Thyroid gland (tissue), 4 donors: ENCODE measurements around the gene SIAH3.

Source experiments
- POLR2A ChIP-seq, 2 donors: fragments of 450-650 bp; IDR thresholded peaks; one replicate each; pipeline ENCODE4 v1.6.1; 2017; ENCODE audit warnings: antibody characterized with exemption in 2 of 2, mild to moderate bottlenecking in 2 of 2, moderate library complexity in 1 of 2
- TF ChIP-seq, protein P1 (sequence below), 6 experiments: fragments of 200-600 bp in 3 of 6; fragments of 450-650 bp in 3 of 6; sonication (generic) in 3 of 6; IDR thresholded peaks; one replicate each; pipeline ENCODE4 v1.5.1; 2016 to 2019; ENCODE audit warnings: antibody characterized with exemption in 6 of 6, mild to moderate bottlenecking in 2 of 6, inconsistent platforms in 1 of 6, moderate library complexity in 1 of 6

DNA sequence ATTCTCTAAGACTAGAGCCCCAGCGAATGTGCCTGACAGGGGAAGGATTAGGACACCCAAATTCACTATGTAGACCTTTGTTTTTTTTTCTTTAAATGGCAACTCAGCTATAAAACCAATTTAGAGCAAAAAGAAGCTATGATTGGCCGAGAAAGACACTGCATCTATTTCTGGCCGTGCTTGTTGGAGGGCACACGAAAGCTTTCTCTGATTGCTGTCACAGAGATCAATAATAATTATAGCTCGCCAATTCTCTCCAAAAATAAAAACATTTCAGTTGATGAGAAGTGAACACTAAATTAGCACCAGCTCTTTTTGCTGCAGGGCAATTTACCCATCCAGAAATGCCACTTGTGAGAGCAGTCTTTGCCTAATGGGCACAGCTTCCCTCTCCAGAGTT lies 118.2 kb downstream of the SIAH3 start:
- no peak for TF ChIP-seq POLR2A (IDR thresholded peaks at IDR 0.05)
- TF ChIP-seq, protein P1, sequence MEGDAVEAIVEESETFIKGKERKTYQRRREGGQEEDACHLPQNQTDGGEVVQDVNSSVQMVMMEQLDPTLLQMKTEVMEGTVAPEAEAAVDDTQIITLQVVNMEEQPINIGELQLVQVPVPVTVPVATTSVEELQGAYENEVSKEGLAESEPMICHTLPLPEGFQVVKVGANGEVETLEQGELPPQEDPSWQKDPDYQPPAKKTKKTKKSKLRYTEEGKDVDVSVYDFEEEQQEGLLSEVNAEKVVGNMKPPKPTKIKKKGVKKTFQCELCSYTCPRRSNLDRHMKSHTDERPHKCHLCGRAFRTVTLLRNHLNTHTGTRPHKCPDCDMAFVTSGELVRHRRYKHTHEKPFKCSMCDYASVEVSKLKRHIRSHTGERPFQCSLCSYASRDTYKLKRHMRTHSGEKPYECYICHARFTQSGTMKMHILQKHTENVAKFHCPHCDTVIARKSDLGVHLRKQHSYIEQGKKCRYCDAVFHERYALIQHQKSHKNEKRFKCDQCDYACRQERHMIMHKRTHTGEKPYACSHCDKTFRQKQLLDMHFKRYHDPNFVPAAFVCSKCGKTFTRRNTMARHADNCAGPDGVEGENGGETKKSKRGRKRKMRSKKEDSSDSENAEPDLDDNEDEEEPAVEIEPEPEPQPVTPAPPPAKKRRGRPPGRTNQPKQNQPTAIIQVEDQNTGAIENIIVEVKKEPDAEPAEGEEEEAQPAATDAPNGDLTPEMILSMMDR (IDR thresholded peaks at IDR 0.05) = no peak
